ENCODE measurements around the gene MEIS3.
"Not testable (repeated sequence)": the region's sequence is repeated elsewhere in the genome, so short reads cannot be mapped to it uniquely, and the experiment has no call there.

The MEIS3 gene

GRCh38 chr19:47398707-47399597, 20.4 kb downstream of the MEIS3 start:
- Histone ChIP-seq H3K36me3 (ENCODE audit: insufficient read depth, low read length) (no peaks in the 10 kb centered on the region), H3K9ac (ENCODE audit: low read length) (no peak overlapping the region), H3K27ac (ENCODE audit: low read depth, low read length) (no peak overlapping the region), H3K9me3 (ENCODE audit: low read length) (no peaks in the 10 kb centered on the region), H3K27me3 (ENCODE audit: control insufficient read depth in 1 of 2, insufficient read depth in 2 of 2, low read length in 2 of 2) (peaks cover 0 to 11% of the 10 kb centered on the region in 2 donors), H3K4me3 (ENCODE audit: low read depth in 1 of 2, low read length in 2 of 2) (no peak overlapping the region), H3K4me1 (ENCODE audit: insufficient read depth, low read length) (no peaks in the 10 kb centered on the region)

- Histone ChIP-seq H3K9ac (ENCODE audit: low read length) (no peak overlapping the region), H3K27me3 (ENCODE audit: control insufficient read depth in 1 of 2, insufficient read depth in 2 of 2, low read length in 2 of 2) (peaks cover 0 to 4% of the 10 kb centered on the region in 2 donors), H3K4me3 (ENCODE audit: low read depth in 1 of 2, low read length in 2 of 2) (no peak overlapping the region), H3K4me1 (ENCODE audit: insufficient read depth, low read length) (no peaks in the 10 kb centered on the region), H3K36me3 (ENCODE audit: insufficient read depth, low read length) (no peaks in the 10 kb centered on the region), H3K9me3 (ENCODE audit: low read length) (no peaks in the 10 kb centered on the region), H3K27ac (ENCODE audit: low read depth, low read length) (no peak overlapping the region)
Measured at GRCh38 chr19:47391510-47392223, 27.7 kb downstream of the MEIS3 start.

- no peaks in the 10 kb centered on the region for H3K36me3 ChIP-seq (ENCODE audit: insufficient read depth, low read length)
- no peak overlapping the region for H3K9ac ChIP-seq (ENCODE audit: low read length)
- peaks cover 0 to 4% of the 10 kb centered on the region in 2 donors for H3K27me3 ChIP-seq (ENCODE audit: control insufficient read depth in 1 of 2, insufficient read depth in 2 of 2, low read length in 2 of 2)
- no peak overlapping the region for H3K4me3 ChIP-seq (ENCODE audit: low read depth in 1 of 2, low read length in 2 of 2)
- no peaks in the 10 kb centered on the region for H3K9me3 ChIP-seq (ENCODE audit: low read length)
- H3K27ac ChIP-seq (ENCODE audit: low read depth, low read length) = no peak overlapping the region
- H3K4me1 ChIP-seq (ENCODE audit: insufficient read depth, low read length) = no peaks in the 10 kb centered on the region
Measured at GRCh38 chr19:47390533-47391488, 28.5 kb downstream of the MEIS3 start.

GRCh38 chr19:47389150-47389556, 30.2 kb downstream of the MEIS3 start:
- peaks cover 0 to 4% of the 10 kb centered on the region in 2 donors for H3K27me3 ChIP-seq (ENCODE audit: control insufficient read depth in 1 of 2, insufficient read depth in 2 of 2, low read length in 2 of 2)
- no peaks in the 10 kb centered on the region for H3K9me3 ChIP-seq (ENCODE audit: low read length)
- no peak overlapping the region for H3K27ac ChIP-seq (ENCODE audit: low read depth, low read length)
- H3K4me3 ChIP-seq (ENCODE audit: low read depth in 1 of 2, low read length in 2 of 2) = no peak overlapping the region
- H3K9ac ChIP-seq (ENCODE audit: low read length) = no peak overlapping the region
- no peaks in the 10 kb centered on the region for H3K4me1 ChIP-seq (ENCODE audit: insufficient read depth, low read length)
- H3K36me3 ChIP-seq (ENCODE audit: insufficient read depth, low read length) = no peaks in the 10 kb centered on the region

- not testable (repeated sequence) for H3K36me3 ChIP-seq (ENCODE audit: insufficient read depth, low read length)
Measured at GRCh38 chr19:47388721-47389120, 30.6 kb downstream of the MEIS3 start.

GRCh38 chr19:47387623-47388022, 31.7 kb downstream of the MEIS3 start:
- H3K9ac ChIP-seq (ENCODE audit: low read length); H3K27ac ChIP-seq (ENCODE audit: low read depth, low read length); H3K27me3 ChIP-seq (ENCODE audit: control insufficient read depth in 1 of 2, insufficient read depth in 2 of 2, low read length in 2 of 2); H3K4me3 ChIP-seq (ENCODE audit: low read depth in 1 of 2, low read length in 2 of 2); H3K4me1 ChIP-seq (ENCODE audit: insufficient read depth, low read length); H3K9me3 ChIP-seq (ENCODE audit: low read length); H3K36me3 ChIP-seq (ENCODE audit: insufficient read depth, low read length): not testable (repeated sequence)

More at GRCh38 chr19:47388721-47389120, 30.6 kb downstream of the MEIS3 start:
- not testable (repeated sequence) for H3K4me3 ChIP-seq (ENCODE audit: low read depth in 1 of 2, low read length in 2 of 2); H3K9me3 ChIP-seq (ENCODE audit: low read length); H3K4me1 ChIP-seq (ENCODE audit: insufficient read depth, low read length); H3K27ac ChIP-seq (ENCODE audit: low read depth, low read length); H3K27me3 ChIP-seq (ENCODE audit: control insufficient read depth in 1 of 2, insufficient read depth in 2 of 2, low read length in 2 of 2); H3K9ac ChIP-seq (ENCODE audit: low read length)

GRCh38 chr19:47386582-47386981, 32.7 kb downstream of the MEIS3 start:
- not testable (repeated sequence) for H3K27me3 ChIP-seq (ENCODE audit: control insufficient read depth in 1 of 2, insufficient read depth in 2 of 2, low read length in 2 of 2); H3K27ac ChIP-seq (ENCODE audit: low read depth, low read length); H3K4me1 ChIP-seq (ENCODE audit: insufficient read depth, low read length); H3K36me3 ChIP-seq (ENCODE audit: insufficient read depth, low read length); H3K9ac ChIP-seq (ENCODE audit: low read length); H3K4me3 ChIP-seq (ENCODE audit: low read depth in 1 of 2, low read length in 2 of 2); H3K9me3 ChIP-seq (ENCODE audit: low read length)

- peaks cover 29% of the 10 kb centered on the region for H3K36me3 ChIP-seq (ENCODE audit: insufficient read depth, low read length)
- H3K4me3 ChIP-seq (ENCODE audit: low read depth in 1 of 2, low read length in 2 of 2); H3K27ac ChIP-seq (ENCODE audit: low read depth, low read length); H3K27me3 ChIP-seq (ENCODE audit: control insufficient read depth in 1 of 2, insufficient read depth in 2 of 2, low read length in 2 of 2); H3K4me1 ChIP-seq (ENCODE audit: insufficient read depth, low read length); H3K9me3 ChIP-seq (ENCODE audit: low read length); H3K9ac ChIP-seq (ENCODE audit: low read length): not testable (repeated sequence)
Measured at GRCh38 chr19:47384533-47384932, 34.8 kb downstream of the MEIS3 start.

GRCh38 chr19:47383890-47384289, 35.4 kb downstream of the MEIS3 start:
- not testable (repeated sequence) for H3K4me1 ChIP-seq (ENCODE audit: insufficient read depth, low read length); H3K27ac ChIP-seq (ENCODE audit: low read depth, low read length); H3K9ac ChIP-seq (ENCODE audit: low read length); H3K27me3 ChIP-seq (ENCODE audit: control insufficient read depth in 1 of 2, insufficient read depth in 2 of 2, low read length in 2 of 2); H3K4me3 ChIP-seq (ENCODE audit: low read depth in 1 of 2, low read length in 2 of 2); H3K9me3 ChIP-seq (ENCODE audit: low read length)
- H3K36me3 ChIP-seq (ENCODE audit: insufficient read depth, low read length) = peaks cover 29% of the 10 kb centered on the region

GRCh38 chr19:47381653-47382279, 37.6 kb downstream of the MEIS3 start:
- H3K27ac ChIP-seq (ENCODE audit: low read depth, low read length) = no peak overlapping the region
- H3K36me3 ChIP-seq (ENCODE audit: insufficient read depth, low read length) = peaks cover 29% of the 10 kb centered on the region
- H3K9ac ChIP-seq (ENCODE audit: low read length) = no peak overlapping the region
- H3K9me3 ChIP-seq (ENCODE audit: low read length) = no peaks in the 10 kb centered on the region
- H3K4me3 ChIP-seq (ENCODE audit: low read depth in 1 of 2, low read length in 2 of 2) = no peak overlapping the region
- no peaks in the 10 kb centered on the region for H3K4me1 ChIP-seq (ENCODE audit: insufficient read depth, low read length)
- H3K27me3 ChIP-seq (ENCODE audit: control insufficient read depth in 1 of 2, insufficient read depth in 2 of 2, low read length in 2 of 2) = no peaks in the 10 kb centered on the region

GRCh38 chr19:47381121-47381520, 38.2 kb downstream of the MEIS3 start:
- Histone ChIP-seq H3K9me3 (ENCODE audit: low read length) (no peaks in the 10 kb centered on the region), H3K27me3 (ENCODE audit: control insufficient read depth in 1 of 2, insufficient read depth in 2 of 2, low read length in 2 of 2) (no peaks in the 10 kb centered on the region), H3K4me1 (ENCODE audit: insufficient read depth, low read length) (no peaks in the 10 kb centered on the region), H3K36me3 (ENCODE audit: insufficient read depth, low read length) (peaks cover 31% of the 10 kb centered on the region), H3K4me3 (ENCODE audit: low read depth in 1 of 2, low read length in 2 of 2) (no peak overlapping the region), H3K9ac (ENCODE audit: low read length) (no peak overlapping the region), H3K27ac (ENCODE audit: low read depth, low read length) (no peak overlapping the region)

Data from muscle layer of colon (tissue), 2 donors.